GM21423 (cell line): ENCODE data around the gene UTP18.
"Not testable (repeated sequence)": the region's sequence is repeated elsewhere in the genome, so short reads cannot be mapped to it uniquely, and the experiment has no call there.

Experiments
- ATAC-seq: cut with Tn5 transposase; IDR thresholded peaks from one replicate; pipeline ENCODE4 v1.9.1; 2021; ENCODE audit warnings: mild to moderate bottlenecking, moderate library complexity; ENCODE audit not compliant: unreplicated experiment

Gene UTP18

DNA sequence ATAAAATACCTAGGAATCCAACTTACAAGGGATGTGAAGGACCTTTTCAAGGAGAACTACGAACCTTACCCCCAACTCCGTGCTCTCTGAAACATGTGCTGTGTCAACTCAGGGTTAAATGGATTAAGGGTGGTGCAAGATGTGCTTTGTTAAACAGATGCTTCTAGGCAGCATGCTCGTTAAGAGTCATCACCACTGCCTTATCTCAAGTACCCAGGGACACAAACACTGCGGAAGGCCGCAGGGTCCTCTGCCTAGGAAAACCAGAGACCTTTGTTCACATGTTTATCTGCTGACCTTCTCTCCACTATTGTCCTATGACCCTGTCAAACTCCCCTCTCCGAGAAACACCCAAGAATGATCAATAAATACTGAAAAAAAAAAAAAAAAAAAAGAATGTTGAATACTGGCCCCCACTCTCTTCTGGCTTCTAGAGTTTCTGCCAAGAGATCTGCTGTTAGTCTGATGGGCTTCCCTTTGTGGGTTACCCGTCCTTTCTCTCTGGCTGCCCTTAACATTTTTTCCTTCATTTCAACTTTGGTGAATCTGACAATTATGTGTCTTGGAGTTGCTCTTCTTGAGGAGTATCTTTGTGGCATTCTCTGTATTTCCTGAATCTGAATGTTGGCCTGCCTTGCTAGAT is 70.6 kb downstream of the UTP18 start:
- not testable (repeated sequence) for ATAC-seq

DNA sequence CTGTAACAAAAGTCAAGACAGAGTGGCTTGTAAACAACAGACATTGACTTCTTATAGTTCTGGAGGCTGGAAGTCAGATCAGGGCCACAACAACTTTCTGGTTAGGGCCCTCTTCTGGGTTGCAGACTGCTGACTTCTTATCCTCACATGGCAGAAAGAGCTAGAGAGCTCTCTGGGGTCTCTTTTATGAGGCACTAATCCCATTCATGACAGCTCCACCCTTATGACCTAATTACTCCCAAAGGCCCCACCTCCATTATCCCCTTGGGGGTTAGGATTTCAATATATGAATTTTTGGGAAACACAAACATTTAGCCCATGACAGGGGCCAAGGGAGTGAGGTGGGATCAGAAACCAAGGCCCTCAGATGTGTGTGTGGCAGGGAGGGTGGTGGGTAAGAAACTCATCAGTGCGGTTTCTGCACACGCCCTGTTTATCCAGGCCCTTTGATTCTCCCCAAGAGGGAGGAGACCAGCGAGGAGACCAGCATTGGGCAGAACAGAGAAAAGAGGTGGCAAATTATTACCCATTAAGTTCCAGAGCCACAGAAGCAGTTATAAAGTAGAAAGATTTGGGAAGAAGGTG is 74.8 kb downstream of the UTP18 start:
- ATAC-seq, result no peak

DNA sequence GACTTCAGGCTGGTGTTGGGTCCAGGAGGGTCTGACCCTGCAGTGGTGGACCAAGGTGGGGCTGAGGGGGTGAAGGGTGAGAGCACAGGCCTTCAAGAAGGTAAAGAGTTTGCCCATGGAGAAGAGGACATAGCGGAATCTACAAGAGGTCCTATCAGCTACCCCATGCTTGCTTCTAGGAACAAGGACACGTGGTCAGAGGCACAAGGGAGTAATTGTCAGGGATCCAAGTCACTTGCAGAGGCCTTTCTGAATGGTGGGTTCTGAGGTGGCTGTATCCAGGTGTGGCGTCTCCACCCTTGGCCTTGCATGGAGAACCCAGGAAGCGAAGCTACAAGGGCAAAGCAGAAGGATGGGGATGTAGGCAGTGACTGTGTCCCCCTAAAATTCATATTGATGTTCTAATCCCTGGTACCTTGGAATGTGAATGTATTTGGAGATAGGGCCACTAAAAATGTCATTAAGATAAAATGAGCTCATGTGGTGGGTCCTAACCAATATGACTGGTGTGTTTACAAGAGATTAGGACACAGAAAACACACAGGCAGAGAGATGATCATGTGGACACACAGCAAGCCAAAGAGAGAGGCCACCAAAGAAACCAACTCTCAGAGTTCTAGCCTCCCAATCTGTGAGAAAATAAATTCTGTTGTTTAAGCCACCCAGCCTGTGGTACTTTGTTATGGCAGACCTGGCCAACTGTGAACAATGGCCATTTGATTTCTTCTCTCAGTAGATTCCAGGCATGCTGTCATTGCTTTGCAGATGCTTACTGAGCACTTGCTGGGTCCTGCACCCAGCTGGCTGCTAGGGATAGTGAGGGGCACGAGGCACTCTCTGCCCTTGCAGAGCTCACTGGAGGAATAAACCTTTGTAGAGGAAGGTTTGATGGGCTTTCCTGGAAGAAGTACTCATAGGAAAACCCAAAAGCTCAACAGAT is 75.8 kb downstream of the UTP18 start:
- ATAC-seq, result no peak

DNA sequence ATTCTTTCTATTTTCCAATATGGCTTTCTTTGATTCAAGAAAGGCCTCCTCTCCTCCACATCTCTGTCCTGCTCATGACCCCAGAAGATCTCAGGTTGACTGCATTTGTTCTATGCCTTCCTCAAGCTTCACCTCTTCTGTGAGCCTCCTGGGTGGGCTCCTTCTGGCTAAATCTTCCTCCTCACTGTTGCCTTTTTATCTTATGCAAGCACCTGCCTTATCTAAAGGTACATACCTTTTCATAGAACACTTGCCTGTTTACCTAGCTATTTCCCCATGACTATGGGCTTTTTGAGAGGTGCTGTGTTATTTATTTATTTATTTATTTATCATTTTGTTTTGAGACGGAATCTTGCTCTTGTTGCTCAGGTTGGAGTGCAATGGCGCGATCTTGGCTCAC is 81.1 kb downstream of the UTP18 start:
- no peak for ATAC-seq

DNA sequence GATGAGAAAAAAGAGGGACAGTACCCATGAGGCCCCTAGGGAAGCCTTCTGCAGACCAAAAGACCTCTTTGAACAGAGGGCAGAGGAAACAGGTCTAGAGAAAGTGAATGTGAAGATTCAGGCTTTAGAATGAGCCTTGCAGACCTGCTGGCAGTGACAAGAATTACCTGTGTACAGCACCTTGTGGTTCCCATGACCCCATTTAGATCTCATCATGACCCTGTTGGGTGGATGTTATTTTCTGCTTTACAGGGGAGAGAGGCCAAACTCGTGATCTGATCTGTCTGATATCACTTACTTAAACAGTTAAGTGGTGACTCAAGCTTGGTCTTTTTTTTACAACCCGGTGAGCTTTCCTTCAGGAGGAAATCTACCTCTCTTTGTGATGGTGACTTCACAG is 81.9 kb downstream of the UTP18 start:
- ATAC-seq, result no peak

DNA sequence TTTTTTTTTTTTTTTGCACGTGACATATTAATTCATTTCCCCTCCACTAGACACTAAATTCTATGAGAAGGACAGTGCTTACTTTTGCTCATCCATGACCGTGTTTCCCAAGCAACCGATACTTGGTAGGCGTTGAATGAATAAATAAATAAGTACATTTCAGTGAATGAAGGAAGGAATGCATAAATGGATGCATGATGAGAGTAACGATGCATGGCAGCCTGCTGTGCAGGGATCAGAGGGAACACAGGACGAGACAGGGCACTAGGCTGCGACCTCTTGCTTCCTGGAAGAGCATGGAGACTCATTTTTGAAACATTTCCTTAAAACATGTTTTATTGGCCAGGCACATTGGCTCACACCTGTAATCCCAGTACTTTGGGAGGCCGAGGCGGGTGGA is 84.2 kb downstream of the UTP18 start:
- no peak for ATAC-seq

DNA sequence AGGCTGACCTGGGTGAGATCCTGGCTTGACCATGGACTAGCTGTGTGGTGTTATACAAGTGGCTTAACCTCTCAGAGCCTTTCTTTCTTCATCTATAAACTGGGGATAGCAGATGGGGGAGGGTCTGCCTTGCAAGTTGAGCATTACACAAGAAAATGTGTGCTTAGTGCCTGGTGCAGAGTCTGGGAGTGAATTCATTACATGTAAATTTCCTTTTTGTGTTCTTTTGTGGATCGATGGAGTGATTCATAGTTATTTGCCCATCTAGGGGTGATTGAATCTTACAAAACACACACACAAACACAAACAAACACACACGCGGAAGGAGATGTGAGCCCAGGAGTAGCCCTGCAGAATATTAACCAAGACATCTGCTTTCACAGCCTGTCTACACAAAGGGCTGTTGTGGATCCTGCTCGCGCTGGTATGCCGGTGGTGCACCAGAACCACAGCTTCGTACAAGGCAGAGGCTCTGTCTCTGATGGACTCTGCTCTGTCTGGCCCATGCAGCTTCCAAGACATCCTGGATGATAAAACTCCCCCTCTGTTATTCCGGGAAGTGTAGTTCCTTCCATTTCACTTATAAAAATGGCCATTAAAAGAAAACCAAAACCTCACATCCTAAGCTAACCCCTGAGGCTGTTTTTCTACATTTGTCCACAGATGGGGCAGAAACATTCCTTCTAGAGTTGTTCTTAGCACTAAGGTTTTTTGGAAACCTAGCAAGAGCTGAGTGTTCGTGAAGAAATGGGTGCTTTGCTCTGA is 86.1 kb downstream of the UTP18 start:
- no peak for ATAC-seq
